GM12878 (cell line): ENCODE measurements around the gene NR2F1-AS1. TPM values are rescaled to one million over a fixed set of nuclear protein-coding genes. Genes with fewer than 3 reads are reported as not detected.

Experiments used
- ATAC-seq: fragments of 200-7000 bp; cut with Tn5 transposase; 3 replicates; pipeline ENCODE4 v1.9.1; 2020; ENCODE audit warnings: mild to moderate bottlenecking, moderate library complexity
- BruUV-seq: library from RNA; stranded (reverse); fragments of 400-500 nt; replicated peaks from 2 replicates; lab custom pipeline; 2021; lab: Mats Ljungman, UMichigan
- CTCF ChIA-PET: fragments of 300-600 bp; sonication (Branson Sonifier 250); formaldehyde crosslinking; extraction: SDS; loops from one replicate; lab custom pipeline; 2021; ENCODE audit warnings: inconsistent platforms; lab: Yijun Ruan, JAX
- POLR2A ChIA-PET: fragments of 350-600 bp; formaldehyde crosslinking; extraction: SDS; loops from one replicate; lab custom pipeline; 2021; ENCODE audit warnings: inconsistent platforms; lab: Charles Lee
- RAD21 ChIA-PET: fragments of 300-600 bp; sonication (Branson Sonifier 250); formaldehyde crosslinking; loops from one replicate; lab custom pipeline; 2023; ENCODE audit warnings: antibody characterized with exemption; ENCODE audit not compliant: unreplicated experiment; lab: Charles Lee
- SMC1A ChIA-PET: fragments of 300-600 bp; sonication (Branson Sonifier 250); formaldehyde crosslinking; loops from one replicate; lab custom pipeline; 2023; ENCODE audit not compliant: unreplicated experiment, uncharacterized antibody; lab: Charles Lee
- DNase-seq: peaks from one replicate; pipeline ENCODE4 v3.0.0-alpha.2; 2011; ENCODE audit warnings: low read depth, low spot score
- FAIRE-seq: peaks from 3 replicates; lab custom pipeline; 2011; peaks lifted over from hg19 to GRCh38; lab: Jason Lieb, UNC
- H2AFZ ChIP-seq: 2 replicates; pipeline ENCODE4 v1.6.0; 2011; ENCODE audit warnings: low read depth, low read length, control low read depth; ENCODE audit not compliant: control insufficient read depth
- H3K27ac ChIP-seq: 2 replicates; pipeline ENCODE4 v1.5.1; 2011; ENCODE audit warnings: control low read depth; ENCODE audit not compliant: control insufficient read depth, insufficient read depth
- H3K27me3 ChIP-seq, 2 experiments: replicated peaks in 1 of 2; 2 replicates each; pipeline versions ENCODE4 v1.6.0 to v1.6.1; 2011; ENCODE audit warnings: low read length in 1 of 2; ENCODE audit not compliant: control insufficient read depth in 2 of 2, insufficient read depth in 2 of 2
- H3K36me3 ChIP-seq, 2 experiments: 2 replicates each; pipeline ENCODE4 v1.5.1; 2011; ENCODE audit warnings: low read length in 1 of 2; ENCODE audit not compliant: control insufficient read depth in 2 of 2, insufficient read depth in 2 of 2
- H3K4me1 ChIP-seq: 2 replicates; pipeline ENCODE4 v1.6.1; 2011; ENCODE audit warnings: mild to moderate bottlenecking, low read length, moderate library complexity, mixed read lengths; ENCODE audit not compliant: control insufficient read depth, insufficient read depth
- H3K4me2 ChIP-seq: 2 replicates; pipeline ENCODE4 v1.6.0; 2011; ENCODE audit warnings: control low read depth; ENCODE audit not compliant: control insufficient read depth, insufficient read depth
- H3K4me3 ChIP-seq: fragments of 200-600 bp; sonication (generic); 2 replicates; pipeline ENCODE4 v1.5.1; 2016
- H3K79me2 ChIP-seq: 2 replicates; pipeline ENCODE4 v1.6.0; 2011; ENCODE audit warnings: low read length; ENCODE audit not compliant: control insufficient read depth, insufficient read depth
- H3K9ac ChIP-seq: 2 replicates; pipeline ENCODE4 v1.8.0; 2011; ENCODE audit warnings: low read length, control low read depth, mixed read lengths; ENCODE audit not compliant: control insufficient read depth, insufficient read depth
- H3K9me3 ChIP-seq: replicated peaks from 3 replicates; pipeline ENCODE4 v1.5.1; 2011; ENCODE audit warnings: mild to moderate bottlenecking, low read length; ENCODE audit not compliant: control insufficient read depth, insufficient read depth
- H4K20me1 ChIP-seq: 2 replicates; pipeline ENCODE4 v1.6.0; 2011; ENCODE audit not compliant: control insufficient read depth, insufficient read depth
- CEBPB ChIP-seq, 2 experiments: fragments of 150-350 bp in 1 of 2; IDR thresholded peaks; 2 replicates each; pipeline ENCODE4 v1.6.1; 2012 to 2014; ENCODE audit warnings: low read depth in 2 of 2, low read length in 2 of 2, borderline replicate concordance in 1 of 2, inconsistent platforms in 1 of 2
- CEBPZ ChIP-seq: fragments of 150-350 bp; IDR thresholded peaks from 2 replicates; pipeline ENCODE4 v1.6.1; 2016; ENCODE audit warnings: low read depth, low read length
- JUNB ChIP-seq: IDR thresholded peaks from 2 replicates; pipeline ENCODE4 v1.6.1; 2016; ENCODE audit warnings: antibody characterized with exemption, mild to moderate bottlenecking
- KDM1A ChIP-seq: fragments of 200-600 bp; sonication (generic); IDR thresholded peaks from 2 replicates; pipeline ENCODE4 v1.6.1; 2016; ENCODE audit warnings: borderline replicate concordance
- MYC ChIP-seq: IDR thresholded peaks from 2 replicates; pipeline ENCODE4 v1.6.1; 2011; ENCODE audit warnings: mild to moderate bottlenecking, low read length, moderate library complexity, inconsistent platforms; ENCODE audit not compliant: insufficient read depth, insufficient replicate concordance, insufficient read length, severe bottlenecking
- SREBF1 ChIP-seq: IDR thresholded peaks from 2 replicates; pipeline ENCODE4 v1.6.1; 2012; ENCODE audit warnings: mild to moderate bottlenecking, low read length
- TCF7 ChIP-seq: IDR thresholded peaks from 2 replicates; pipeline ENCODE4 v1.6.1; 2014; ENCODE audit warnings: antibody characterized with exemption, borderline replicate concordance
- YBX1 ChIP-seq: fragments of 450-650 bp; IDR thresholded peaks from 2 replicates; pipeline ENCODE4 v1.6.1; 2016; ENCODE audit warnings: antibody characterized with exemption
- WGBS: methylation state at CpG from one replicate; pipeline ENCODE4 v1.1.6; 2016; ENCODE audit warnings: low lambda C conversion rate; ENCODE audit not compliant: insufficient replicate concordance, insufficient coverage; ENCODE audit errors: missing lambda C conversion rate; 5-methylcytosine and 5-hydroxymethylcytosine counted together
- in situ Hi-C: fragments of 300-500 bp; cut with MboI; formaldehyde crosslinking; loops from 9 replicates; pipeline ENCODE4 v1.14.3; 2018; ENCODE audit warnings: mixed read lengths
- intact Hi-C: fragments of 100-400 bp; cut with micrococcal nuclease; formaldehyde crosslinking; loops from one replicate; pipeline ENCODE4 v1.14.2; 2022; ENCODE audit not compliant: unreplicated experiment
- polyA plus RNA-seq, 11 experiments: library from polyadenylated mRNA; depleted of rRNA in 4 of 11; unstranded in 6 of 11; stranded (reverse) in 5 of 11; fragments of >200 nt; fragmentation: Nextera tagmentation in 4 of 11; fragmentation: Illumina TruSeq in 1 of 11; extraction: Ambion mirVana in 4 of 11; extraction: Trizol in 1 of 11; gene quantifications; 1 replicate in 1 of 11; 2 replicates in 10 of 11; pipeline versions ENCODE4 v1.2.1 to v1.2.3, GENCODE V29; 2011 to 2016; ENCODE audit warnings: inconsistent platforms in 2 of 11, missing spikeins in 2 of 11, low read depth in 1 of 11
- total RNA-seq, 4 experiments: library from RNA; depleted of rRNA in 3 of 4; stranded (reverse); fragments of >200 nt in 3 of 4; fragmentation: Illumina TruSeq in 1 of 4; extraction: Trizol in 1 of 4; gene quantifications; 2 replicates each; pipeline versions ENCODE4 v1.2.1 to v1.2.3, GENCODE V29; 2013 to 2021

Gene NR2F1-AS1
- total and polyA plus RNA-seq, 10 of the 15 experiments (the other 5 are each of a cell fraction or from before 2014, with no cell fraction given) = 0.11 to 0.85 (median 0.27) TPM

- H3K79me2 ChIP-seq = no peaks in the 10 kb centered on the region
- no peak overlapping the region for H3K4me3 ChIP-seq
- SMC1A ChIA-PET = interaction anchor here (0.8 to 2.1 kb wide), 7 partner anchors 10 to 678 kb away, joined by 3 to 12 read pairs (median 4); no protein-coding TSS in a partner anchor
- POLR2A ChIA-PET = interaction anchor here (0.6 to 1.3 kb wide), 2 partner anchors 9 to 677 kb away, joined by 3 read pairs; no protein-coding TSS in a partner anchor
- no peak for DNase-seq
- no peaks in the 10 kb centered on the region for H3K36me3 ChIP-seq
- no peak overlapping the region for H3K4me2 ChIP-seq
- BruUV-seq = no TSS peak
- no peaks in the 10 kb centered on the region; the same call in 2 of the 3 replicates for H3K9me3 ChIP-seq
- in situ Hi-C loops = loop anchor here (25.0 kb wide), 1 partner anchor 1101 kb away; no protein-coding TSS in a partner anchor
- no peak overlapping the region for H2AFZ ChIP-seq
- peaks cover 6 to 27% of the 10 kb centered on the region in 2 experiments for H3K27me3 ChIP-seq
- H3K4me1 ChIP-seq = peaks cover 7% of the 10 kb centered on the region; the same call in 1 of the 2 replicates
- no peak overlapping the region for H3K9ac ChIP-seq
- RAD21 ChIA-PET = interaction anchor here (0.9 to 1.3 kb wide), 2 partner anchors 21 to 216 kb away, joined by 4 to 6 read pairs; no protein-coding TSS in a partner anchor
- no peak for ATAC-seq
- FAIRE-seq = no peak
- intact Hi-C loops = no loop called here
- no peak for TF ChIP-seq KDM1A
- no peak for TF ChIP-seq MYC
- TF ChIP-seq TCF7 = no peak
- no peak for TF ChIP-seq CEBPZ
- no peak for TF ChIP-seq SREBF1
- no peak for TF ChIP-seq YBX1
- no peak for TF ChIP-seq JUNB
- no peak for TF ChIP-seq CEBPB (IDR thresholded peaks at IDR 0.05; ENCODE audit: borderline replicate concordance in 1 of 2, low read depth in 2 of 2, low read length in 2 of 2)
- CTCF ChIA-PET = interaction anchor here (0.6 to 2.5 kb wide), 4 partner anchors 9 to 330 kb away, joined by 3 to 16 read pairs (median 3); no protein-coding TSS in a partner anchor
- H4K20me1 ChIP-seq = no peaks in the 10 kb centered on the region
- H3K27ac ChIP-seq = no peak overlapping the region
- 55% methylated on average over 13 of the region's 13 CpGs for WGBS
Observed at GRCh38 chr5:93585767-93586385, 4.9 kb upstream of the NR2F1-AS1 start.
